HL-60 (cell line): ENCODE results near the gene CLEC2D.
"Not testable (repeated sequence)": the region's sequence is repeated elsewhere in the genome, so short reads cannot be mapped to it uniquely, and the experiment has no call there.

Source experiments
- DNase-seq, 2 experiments: peaks; one replicate each; pipeline ENCODE4 v3.0.0-alpha.2; 2010 to 2020; ENCODE audit warnings: low read depth in 1 of 2, low spot score in 1 of 2
- H3K27ac ChIP-seq: fragments of 250-450 bp; sonication (Bioruptor Pico); replicated peaks from 2 replicates; pipeline ENCODE4 v1.5.1; 2020; ENCODE audit warnings: mild to moderate bottlenecking, moderate library complexity
- H3K27me3 ChIP-seq: fragments of 250-450 bp; sonication (Bioruptor Pico); 2 replicates; pipeline ENCODE4 v1.5.1; 2021; ENCODE audit warnings: mild to moderate bottlenecking, moderate library complexity; ENCODE audit not compliant: insufficient read depth, poor library complexity, severe bottlenecking
- H3K4me3 ChIP-seq: replicated peaks from 2 replicates; pipeline ENCODE4 v1.5.1; 2011; ENCODE audit warnings: mild to moderate bottlenecking, control low read depth, low read length; ENCODE audit not compliant: insufficient read depth
- GABPA ChIP-seq: IDR thresholded peaks from 2 replicates; pipeline ENCODE4 v1.6.1; 2012; ENCODE audit warnings: low read depth
- POLR2AphosphoS5 ChIP-seq: IDR thresholded peaks from 2 replicates; pipeline ENCODE4 v1.6.1; 2012; ENCODE audit warnings: low read depth
- REST ChIP-seq: IDR thresholded peaks from 2 replicates; pipeline ENCODE4 v1.6.1; 2012; ENCODE audit warnings: low read depth; ENCODE audit not compliant: insufficient replicate concordance
- SPI1 ChIP-seq: IDR thresholded peaks from 2 replicates; pipeline ENCODE4 v1.6.1; 2012; ENCODE audit warnings: low read depth, mild to moderate bottlenecking, borderline replicate concordance
- TF ChIP-seq, protein P1 (sequence below): IDR thresholded peaks from one replicate; pipeline ENCODE4 v1.5.1; 2011; ENCODE audit warnings: low read length, control low read depth, inconsistent platforms; ENCODE audit not compliant: insufficient read depth

Gene CLEC2D

DNA sequence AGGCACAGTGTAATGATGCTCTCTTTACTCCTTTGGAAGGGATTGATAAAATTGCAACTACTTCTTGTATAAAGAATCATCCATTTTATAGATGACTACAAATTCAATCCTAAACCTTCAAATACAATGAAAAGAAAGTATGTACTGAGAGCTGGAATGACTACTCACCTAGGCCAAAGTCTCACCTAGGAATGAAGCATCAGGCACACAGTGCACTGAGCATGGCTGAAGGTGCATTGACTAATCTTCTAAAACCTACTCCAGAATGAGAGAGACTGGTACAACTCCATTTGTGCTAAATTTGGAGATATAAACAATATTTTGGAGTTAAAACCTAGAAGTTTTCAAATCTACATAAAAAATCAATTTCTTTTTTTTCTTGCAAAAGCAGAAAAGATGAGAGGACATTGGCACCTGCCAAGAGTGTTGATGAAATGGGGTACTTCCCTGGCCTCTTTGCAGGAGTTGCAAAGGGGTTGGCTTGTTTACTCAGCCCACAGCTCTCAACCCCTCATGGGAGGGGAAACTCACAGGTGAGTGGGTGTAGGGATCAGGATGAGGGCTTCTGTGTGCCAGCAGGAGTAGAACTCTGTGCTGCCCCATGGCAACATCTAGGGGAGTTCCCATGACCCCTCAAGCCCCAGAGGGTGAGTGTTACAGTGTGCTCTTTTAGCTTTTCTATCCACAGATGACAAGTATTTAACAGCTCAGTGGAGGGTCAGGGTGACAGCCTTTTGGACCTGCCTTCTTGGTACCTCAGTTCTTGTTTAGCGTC is 32.1 kb downstream of the CLEC2D start:
- TF ChIP-seq POLR2AphosphoS5, result no peak
- no peak for TF ChIP-seq SPI1
- TF ChIP-seq, protein P1, sequence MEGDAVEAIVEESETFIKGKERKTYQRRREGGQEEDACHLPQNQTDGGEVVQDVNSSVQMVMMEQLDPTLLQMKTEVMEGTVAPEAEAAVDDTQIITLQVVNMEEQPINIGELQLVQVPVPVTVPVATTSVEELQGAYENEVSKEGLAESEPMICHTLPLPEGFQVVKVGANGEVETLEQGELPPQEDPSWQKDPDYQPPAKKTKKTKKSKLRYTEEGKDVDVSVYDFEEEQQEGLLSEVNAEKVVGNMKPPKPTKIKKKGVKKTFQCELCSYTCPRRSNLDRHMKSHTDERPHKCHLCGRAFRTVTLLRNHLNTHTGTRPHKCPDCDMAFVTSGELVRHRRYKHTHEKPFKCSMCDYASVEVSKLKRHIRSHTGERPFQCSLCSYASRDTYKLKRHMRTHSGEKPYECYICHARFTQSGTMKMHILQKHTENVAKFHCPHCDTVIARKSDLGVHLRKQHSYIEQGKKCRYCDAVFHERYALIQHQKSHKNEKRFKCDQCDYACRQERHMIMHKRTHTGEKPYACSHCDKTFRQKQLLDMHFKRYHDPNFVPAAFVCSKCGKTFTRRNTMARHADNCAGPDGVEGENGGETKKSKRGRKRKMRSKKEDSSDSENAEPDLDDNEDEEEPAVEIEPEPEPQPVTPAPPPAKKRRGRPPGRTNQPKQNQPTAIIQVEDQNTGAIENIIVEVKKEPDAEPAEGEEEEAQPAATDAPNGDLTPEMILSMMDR, result no peak
- Histone ChIP-seq H3K27me3 (no peaks in the 10 kb centered on the region), H3K4me3 (no peak overlapping the region), H3K27ac (no peak overlapping the region)
- no peak for DNase-seq

- TF ChIP-seq GABPA, result no peak
- no peak for TF ChIP-seq POLR2AphosphoS5
- TF ChIP-seq, protein P1, result no peak
- no peak for TF ChIP-seq SPI1
- TF ChIP-seq REST, result no peak
- Histone ChIP-seq H3K4me3 (no peak overlapping the region), H3K27me3 (no peaks in the 10 kb centered on the region), H3K27ac (no peak overlapping the region)
- DNase-seq, result peak in 1 of 2 experiments; percentile 44
Observed at GRCh38 chr12:9702255-9702654, 32.7 kb downstream of the CLEC2D start.

- not testable (repeated sequence) for DNase-seq, H3K4me3 ChIP-seq, H3K27me3 ChIP-seq, H3K27ac ChIP-seq
Observed at GRCh38 chr12:9704561-9704960, 35.0 kb downstream of the CLEC2D start.

DNA sequence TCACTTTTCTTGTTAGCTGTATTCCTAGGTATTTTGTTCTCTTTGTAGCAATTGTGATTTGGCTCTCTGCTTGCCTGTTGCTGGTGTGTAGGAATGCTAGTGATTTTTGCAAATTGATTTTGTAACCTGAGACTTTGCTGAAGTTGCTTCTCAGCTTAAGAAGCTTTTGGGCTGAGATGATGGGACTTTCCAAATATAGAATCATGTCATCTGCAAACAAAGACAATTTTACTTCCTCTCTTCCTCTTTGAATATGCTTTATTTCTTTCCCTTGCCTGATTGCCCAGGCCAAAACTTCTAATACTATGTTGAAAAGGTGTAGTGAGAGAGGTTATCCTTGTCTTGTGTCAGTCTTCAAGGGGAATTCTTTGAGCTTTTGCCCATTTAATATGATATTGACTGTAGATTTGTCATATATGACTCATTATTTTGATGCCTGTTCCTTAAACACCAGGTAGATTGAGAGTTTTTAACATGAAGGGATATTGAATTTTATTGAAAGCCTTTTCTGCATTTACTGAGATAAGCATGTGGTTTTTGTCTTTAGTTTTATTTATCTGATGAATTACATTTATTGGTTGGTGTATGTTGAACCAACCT is 36.7 kb downstream of the CLEC2D start:
- DNase-seq, result no peak
- TF ChIP-seq, protein P1, result no peak
- no peak for TF ChIP-seq GABPA
- peak; percentile 24; the same call in 1 of the 2 replicates for TF ChIP-seq SPI1
- no peaks in the 10 kb centered on the region for H3K27me3 ChIP-seq
- H3K4me3 ChIP-seq, result no peak overlapping the region
- no peak overlapping the region for H3K27ac ChIP-seq

DNA sequence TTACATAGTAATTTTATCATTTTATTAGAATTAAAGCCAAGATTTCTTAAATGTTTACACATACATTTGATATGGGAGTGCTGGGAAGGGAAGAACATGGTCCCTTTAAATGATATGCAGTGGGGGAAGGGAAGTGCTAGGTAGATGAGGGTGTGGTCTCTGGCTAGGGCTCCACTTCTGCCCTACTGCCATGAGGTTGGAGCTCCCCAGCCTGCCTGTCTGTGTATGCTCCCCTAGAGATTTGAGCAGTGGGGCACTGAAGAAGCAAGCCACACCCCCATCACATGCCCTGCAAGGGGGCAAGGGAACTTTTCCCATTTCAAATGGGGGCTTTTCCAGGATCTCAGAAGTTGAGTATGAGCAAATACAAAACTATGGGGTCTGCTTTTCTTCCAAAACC is 37.8 kb downstream of the CLEC2D start:
- H3K27ac ChIP-seq, result peak overlapping the region; percentile 27; the same call in 1 of the 2 replicates
- H3K4me3 ChIP-seq, result no peak overlapping the region
- TF ChIP-seq REST (no peak), POLR2AphosphoS5 (no peak), GABPA (no peak), SPI1 (0 out of 2 replicates have a peak, but pooled peaks have one; percentile 2)
- TF ChIP-seq, protein P1, result no peak
- peak in 1 of 2 experiments; percentile 15 for DNase-seq
- H3K27me3 ChIP-seq, result no peaks in the 10 kb centered on the region
